ENCODE results near the gene TRNT1.

Gene TRNT1

GRCh38 chr3:3102751-3103150, 24.0 kb upstream of the TRNT1 start:
- TF ChIP-seq CTCF (IDR thresholded peaks at IDR 0.05; ENCODE audit: low read length, missing control alignments), result no peak
- H3K4me3 ChIP-seq (replicated peaks; ENCODE audit: low read depth, low read length), result no peak overlapping the region
- no peak for DNase-seq (ENCODE audit: low read depth)

- no peak overlapping the region for H3K4me3 ChIP-seq (replicated peaks; ENCODE audit: low read depth, low read length)
- TF ChIP-seq CTCF (IDR thresholded peaks at IDR 0.05; ENCODE audit: low read length, missing control alignments), result no peak
- no peak for DNase-seq (ENCODE audit: low read depth)
Measured at GRCh38 chr3:3105246-3105645, 21.5 kb upstream of the TRNT1 start.

GRCh38 chr3:3105815-3106214, 20.9 kb upstream of the TRNT1 start:
- no peak overlapping the region for H3K4me3 ChIP-seq (replicated peaks; ENCODE audit: low read depth, low read length)
- no peak for DNase-seq (ENCODE audit: low read depth)
- no peak for TF ChIP-seq CTCF (IDR thresholded peaks at IDR 0.05; ENCODE audit: low read length, missing control alignments)

- DNase-seq (ENCODE audit: low read depth), result no peak
- no peak overlapping the region for H3K4me3 ChIP-seq (replicated peaks; ENCODE audit: low read depth, low read length)
- TF ChIP-seq CTCF (IDR thresholded peaks at IDR 0.05; ENCODE audit: low read length, missing control alignments), result no peak
Measured at GRCh38 chr3:3107181-3107580, 19.6 kb upstream of the TRNT1 start.

- no peak for DNase-seq (ENCODE audit: low read depth)
- no peak for TF ChIP-seq CTCF (IDR thresholded peaks at IDR 0.05; ENCODE audit: low read length, missing control alignments)
- H3K4me3 ChIP-seq (replicated peaks; ENCODE audit: low read depth, low read length), result no peak overlapping the region
Measured at GRCh38 chr3:3107858-3108257, 18.9 kb upstream of the TRNT1 start.

- H3K4me3 ChIP-seq (replicated peaks; ENCODE audit: low read depth, low read length), result no peak overlapping the region
- peak; percentile 8 for DNase-seq (ENCODE audit: low read depth)
- TF ChIP-seq CTCF (IDR thresholded peaks at IDR 0.05; ENCODE audit: low read length, missing control alignments), result no peak
Measured at GRCh38 chr3:3109407-3110298, 17.1 kb upstream of the TRNT1 start.

- TF ChIP-seq CTCF (IDR thresholded peaks at IDR 0.05; ENCODE audit: low read length, missing control alignments), result no peak
- no peak within 1 kb of the TSS for H3K4me3 ChIP-seq (replicated peaks; ENCODE audit: low read depth, low read length)
- peak; percentile 48 for DNase-seq (ENCODE audit: low read depth)
Measured at GRCh38 chr3:3110299-3110630, 16.5 kb upstream of the TRNT1 start, which contains the start of gene IL5RA. Gene IL5RA (minus strand): TSS chr3:3110374. CDS start chr3:3104984, 5,390 bp downstream.
